NK-92 treated with Interleukin-12 subunit alpha and Interleukin-12 subunit beta, amount 100 ng/mL, for 24 hours (cell line): Measurements from ENCODE around the gene OLIG2.

Source experiments
- DNase-seq: peaks from one replicate; lab custom pipeline; 2025; lab: John Stamatoyannopoulos, UW

OLIG2 gene

GRCh38 chr21:33025489-33026442 lies at the start of gene OLIG2:
OLIG2 (plus strand) TSS chr21:33025935; CDS start chr21:33026863, 928 bp downstream.
- no peak for DNase-seq

GRCh38 chr21:32976791-32977190 lies 48.9 kb upstream of the OLIG2 start:
- no peak for DNase-seq

GRCh38 chr21:32977216-32977615 lies 48.5 kb upstream of the OLIG2 start:
- DNase-seq: no peak

GRCh38 chr21:32978331-32979270 lies 47.1 kb upstream of the OLIG2 start:
- no peak for DNase-seq

GRCh38 chr21:32979598-32980268 lies 46.0 kb upstream of the OLIG2 start:
- DNase-seq: no peak

- DNase-seq: no peak
These were observed 44.6 kb upstream of the OLIG2 start for GRCh38 chr21:32981096-32981495.

GRCh38 chr21:32990666-32991065 lies 35.1 kb upstream of the OLIG2 start:
- DNase-seq: no peak

- no peak for DNase-seq
These were observed 34.4 kb upstream of the OLIG2 start for GRCh38 chr21:32991361-32991760.

- DNase-seq: no peak
These were observed 31.8 kb upstream of the OLIG2 start for GRCh38 chr21:32993894-32994293.

- no peak for DNase-seq
These were observed 31.4 kb upstream of the OLIG2 start for GRCh38 chr21:32994305-32994704.

GRCh38 chr21:33007747-33008146 lies 18.0 kb upstream of the OLIG2 start:
- DNase-seq: peak; percentile 59

GRCh38 chr21:33008333-33009051 lies 17.2 kb upstream of the OLIG2 start:
- peak; percentile 46 for DNase-seq

GRCh38 chr21:33010931-33011330 lies 14.8 kb upstream of the OLIG2 start:
- no peak for DNase-seq

GRCh38 chr21:33011462-33011861 lies 14.3 kb upstream of the OLIG2 start:
- peak; percentile 27 for DNase-seq

GRCh38 chr21:33013626-33014025 lies 12.1 kb upstream of the OLIG2 start:
- no peak for DNase-seq

- no peak for DNase-seq
These were observed 11.4 kb upstream of the OLIG2 start for GRCh38 chr21:33014331-33014730.

GRCh38 chr21:33015096-33015495 lies 10.6 kb upstream of the OLIG2 start:
- no peak for DNase-seq

GRCh38 chr21:33015756-33016155 lies 10.0 kb upstream of the OLIG2 start:
- no peak for DNase-seq

GRCh38 chr21:33018707-33019465 lies 6.8 kb upstream of the OLIG2 start:
- no peak for DNase-seq

- no peak for DNase-seq
These were observed 6.2 kb upstream of the OLIG2 start for GRCh38 chr21:33019516-33019884.
